Measurements from ENCODE around the gene SMPD3.

The SMPD3 gene

DNA sequence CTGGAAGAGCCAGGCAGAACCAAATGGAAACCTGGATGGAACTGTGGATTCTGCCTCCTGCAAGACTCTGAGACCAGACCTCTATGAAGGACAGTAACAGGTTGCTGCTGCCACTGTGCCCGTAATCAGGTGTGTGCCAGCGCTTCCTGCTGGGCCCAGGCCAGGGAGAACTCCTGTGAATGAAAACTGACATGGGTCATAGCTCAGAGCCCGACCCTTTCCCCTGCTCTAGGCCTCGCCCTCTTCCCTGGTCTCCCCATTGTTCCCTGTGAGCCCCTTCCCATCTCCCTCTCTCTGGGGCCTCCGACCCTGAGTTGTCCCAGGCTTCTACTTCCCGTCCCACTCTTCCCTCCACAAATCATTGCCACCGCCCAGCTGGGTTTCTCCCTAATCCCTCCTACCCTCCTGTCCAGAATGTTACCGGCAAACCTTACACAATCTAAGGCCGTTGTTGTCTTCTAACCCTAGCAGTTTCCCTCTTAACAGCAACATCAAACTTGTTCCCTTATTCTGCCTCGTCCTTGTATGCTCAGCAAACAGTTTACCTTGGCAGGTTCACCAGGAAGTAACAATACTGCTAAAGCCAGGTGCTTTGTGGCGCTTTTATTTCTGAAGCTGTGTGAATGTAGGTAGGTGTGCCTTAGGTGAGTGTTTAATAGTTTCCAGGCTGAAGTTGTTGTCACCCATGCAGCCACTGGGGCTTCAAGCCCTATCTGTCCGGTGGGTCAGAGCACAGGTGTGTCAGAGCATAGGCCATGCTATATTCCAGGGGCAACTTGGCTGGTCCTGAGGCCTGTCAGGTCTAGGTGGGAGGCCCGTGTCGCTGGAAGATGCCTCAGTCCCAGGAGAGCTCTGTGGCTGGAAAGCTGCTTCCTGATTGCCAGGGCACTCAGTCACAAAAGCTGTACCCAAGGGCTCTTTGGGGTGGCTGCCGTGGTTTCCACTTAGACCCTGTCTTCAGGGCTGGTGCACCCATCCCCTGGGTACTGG lies 32.0 kb downstream of the SMPD3 start:
- TF ChIP-seq, protein P1, sequence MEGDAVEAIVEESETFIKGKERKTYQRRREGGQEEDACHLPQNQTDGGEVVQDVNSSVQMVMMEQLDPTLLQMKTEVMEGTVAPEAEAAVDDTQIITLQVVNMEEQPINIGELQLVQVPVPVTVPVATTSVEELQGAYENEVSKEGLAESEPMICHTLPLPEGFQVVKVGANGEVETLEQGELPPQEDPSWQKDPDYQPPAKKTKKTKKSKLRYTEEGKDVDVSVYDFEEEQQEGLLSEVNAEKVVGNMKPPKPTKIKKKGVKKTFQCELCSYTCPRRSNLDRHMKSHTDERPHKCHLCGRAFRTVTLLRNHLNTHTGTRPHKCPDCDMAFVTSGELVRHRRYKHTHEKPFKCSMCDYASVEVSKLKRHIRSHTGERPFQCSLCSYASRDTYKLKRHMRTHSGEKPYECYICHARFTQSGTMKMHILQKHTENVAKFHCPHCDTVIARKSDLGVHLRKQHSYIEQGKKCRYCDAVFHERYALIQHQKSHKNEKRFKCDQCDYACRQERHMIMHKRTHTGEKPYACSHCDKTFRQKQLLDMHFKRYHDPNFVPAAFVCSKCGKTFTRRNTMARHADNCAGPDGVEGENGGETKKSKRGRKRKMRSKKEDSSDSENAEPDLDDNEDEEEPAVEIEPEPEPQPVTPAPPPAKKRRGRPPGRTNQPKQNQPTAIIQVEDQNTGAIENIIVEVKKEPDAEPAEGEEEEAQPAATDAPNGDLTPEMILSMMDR (IDR thresholded peaks at IDR 0.05; ENCODE audit: extremely low read depth, missing control alignments): no peak
- DNase-seq (ENCODE audit: low spot score): no peak

- TF ChIP-seq, protein P1 (IDR thresholded peaks at IDR 0.05; ENCODE audit: extremely low read depth, missing control alignments): no peak
- DNase-seq (ENCODE audit: low spot score): no peak
These were observed 33.7 kb downstream of the SMPD3 start for GRCh38 chr16:68414581-68414980.

DNA sequence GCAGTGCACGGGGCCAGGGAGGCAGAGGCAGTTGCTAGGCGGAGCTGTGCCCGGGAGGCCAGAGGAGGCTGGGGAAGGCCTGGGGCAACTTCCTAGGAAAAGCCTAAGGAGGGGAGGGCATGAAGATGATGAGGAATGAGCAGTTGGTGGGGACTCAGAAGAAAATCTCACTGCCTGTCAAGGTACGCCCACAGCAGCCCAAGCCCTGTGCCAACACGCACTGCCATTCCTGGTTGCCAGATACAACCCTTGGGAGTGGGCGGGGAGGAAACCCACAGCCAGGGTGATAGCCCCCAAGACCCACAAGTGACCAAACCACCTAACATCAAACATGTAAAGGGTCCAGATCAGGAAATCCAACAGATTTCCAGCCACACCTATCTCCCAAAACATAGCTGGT lies 36.2 kb downstream of the SMPD3 start:
- DNase-seq (ENCODE audit: low spot score): no peak
- TF ChIP-seq, protein P1 (IDR thresholded peaks at IDR 0.05; ENCODE audit: extremely low read depth, missing control alignments): no peak

DNA sequence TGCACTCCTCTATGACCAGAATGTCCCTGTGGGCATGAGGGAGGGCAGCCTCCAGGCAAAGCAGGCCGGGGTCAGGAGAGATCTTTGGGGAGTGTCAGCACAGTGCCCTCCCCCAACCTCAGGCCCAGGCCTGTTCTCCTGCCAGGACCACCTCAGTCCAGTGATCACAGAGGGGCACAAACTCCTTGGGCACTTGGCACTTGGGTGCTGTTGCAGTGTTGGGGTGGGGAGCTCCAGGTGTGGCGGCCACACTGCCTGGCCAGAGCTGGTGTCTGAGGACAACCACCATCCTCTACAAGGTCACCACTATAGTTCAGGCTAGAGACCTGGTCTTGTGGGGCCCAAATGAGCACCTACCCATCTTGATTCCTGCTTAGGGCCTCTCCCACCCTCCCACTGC lies 37.2 kb downstream of the SMPD3 start:
- TF ChIP-seq, protein P1 (IDR thresholded peaks at IDR 0.05; ENCODE audit: extremely low read depth, missing control alignments): no peak
- DNase-seq (ENCODE audit: low spot score): no peak

GRCh38 chr16:68408967-68409366 lies 39.3 kb downstream of the SMPD3 start:
- DNase-seq (ENCODE audit: low spot score): no peak
- TF ChIP-seq, protein P1 (IDR thresholded peaks at IDR 0.05; ENCODE audit: extremely low read depth, missing control alignments): no peak

- TF ChIP-seq, protein P1 (IDR thresholded peaks at IDR 0.05; ENCODE audit: extremely low read depth, missing control alignments): no peak
- no peak for DNase-seq (ENCODE audit: low spot score)
These were observed 39.9 kb downstream of the SMPD3 start for GRCh38 chr16:68408428-68408827.

- no peak for DNase-seq (ENCODE audit: low spot score)
- TF ChIP-seq, protein P1 (IDR thresholded peaks at IDR 0.05; ENCODE audit: extremely low read depth, missing control alignments): no peak
These were observed 41.7 kb downstream of the SMPD3 start for GRCh38 chr16:68406458-68407152.
